Astrocyte (in vitro differentiated cells and primary cell): ENCODE measurements around the gene TSHB. TPM values are rescaled to one million over a fixed set of nuclear protein-coding genes. Genes with fewer than 3 reads are reported as not detected.

Experiments
- DNase-seq: peaks from one replicate; pipeline ENCODE4 v3.0.0-alpha.2; 2010; ENCODE audit warnings: low read depth
- FAIRE-seq: peaks from 2 replicates; lab custom pipeline; 2011; peaks lifted over from hg19 to GRCh38; lab: Jason Lieb, UNC
- H2AFZ ChIP-seq: 2 replicates; pipeline ENCODE4 v1.6.0; 2012; ENCODE audit warnings: low read depth, low read length, inconsistent platforms
- H3K27ac ChIP-seq: 2 replicates; pipeline ENCODE4 v1.5.1; 2011; ENCODE audit warnings: low read depth, low read length, inconsistent platforms
- H3K27me3 ChIP-seq: 2 replicates; pipeline ENCODE4 v1.6.0; 2011; ENCODE audit warnings: low read length, inconsistent platforms; ENCODE audit not compliant: insufficient read depth
- H3K36me3 ChIP-seq: 2 replicates; pipeline ENCODE4 v1.5.1; 2011; ENCODE audit warnings: low read length, inconsistent platforms; ENCODE audit not compliant: insufficient read depth
- H3K4me1 ChIP-seq: 2 replicates; pipeline ENCODE4 v1.5.1; 2011; ENCODE audit warnings: low read length, inconsistent platforms; ENCODE audit not compliant: insufficient read depth
- H3K4me2 ChIP-seq: 2 replicates; pipeline ENCODE4 v1.6.0; 2012; ENCODE audit warnings: low read length, inconsistent platforms
- H3K4me3 ChIP-seq: 2 replicates; pipeline ENCODE4 v1.5.1; 2011; ENCODE audit warnings: low read depth, mild to moderate bottlenecking, low read length, inconsistent platforms; ENCODE audit not compliant: insufficient read depth
- H3K79me2 ChIP-seq: 2 replicates; pipeline ENCODE4 v1.6.0; 2012; ENCODE audit warnings: mild to moderate bottlenecking, low read length, inconsistent platforms; ENCODE audit not compliant: insufficient read depth
- H3K9ac ChIP-seq: 2 replicates; pipeline ENCODE4 v1.6.0; 2012; ENCODE audit warnings: mild to moderate bottlenecking, low read length, inconsistent platforms
- H3K9me3 ChIP-seq: 2 replicates; pipeline ENCODE4 v1.5.1; 2012; ENCODE audit warnings: low read depth, mild to moderate bottlenecking, low read length, inconsistent platforms; ENCODE audit not compliant: insufficient read depth
- H4K20me1 ChIP-seq: 2 replicates; pipeline ENCODE4 v1.6.0; 2012; ENCODE audit warnings: low read length, inconsistent platforms; ENCODE audit not compliant: insufficient read depth
- H3K27ac Mint-ChIP-seq: one replicate; pipeline ENCODE4 v1.8.0; 2021; ENCODE audit warnings: mild to moderate bottlenecking, mixed read lengths; ENCODE audit not compliant: unreplicated experiment
- H3K27me3 Mint-ChIP-seq: one replicate; pipeline ENCODE4 v1.8.0; 2021; ENCODE audit warnings: low read depth, mixed read lengths; ENCODE audit not compliant: unreplicated experiment
- H3K36me3 Mint-ChIP-seq: one replicate; pipeline ENCODE4 v1.8.0; 2021; ENCODE audit warnings: low read depth, mixed read lengths; ENCODE audit not compliant: unreplicated experiment
- H3K4me1 Mint-ChIP-seq: one replicate; pipeline ENCODE4 v1.8.0; 2021; ENCODE audit warnings: low read depth, mixed read lengths; ENCODE audit not compliant: unreplicated experiment
- H3K4me3 Mint-ChIP-seq: one replicate; pipeline ENCODE4 v1.8.0; 2021; ENCODE audit warnings: mild to moderate bottlenecking, moderate library complexity, mixed read lengths; ENCODE audit not compliant: unreplicated experiment
- H3K9me3 Mint-ChIP-seq: one replicate; pipeline ENCODE4 v1.8.0; 2021; ENCODE audit warnings: mild to moderate bottlenecking, mixed read lengths; ENCODE audit not compliant: unreplicated experiment
- CTCF ChIP-seq: IDR thresholded peaks from 2 replicates; pipeline ENCODE4 v1.5.1; 2011; ENCODE audit warnings: low read depth, mild to moderate bottlenecking, inconsistent platforms, low read length, moderate library complexity; ENCODE audit not compliant: insufficient read depth
- EZH2 ChIP-seq: IDR thresholded peaks from 2 replicates; pipeline ENCODE4 v1.6.1; 2012; ENCODE audit warnings: mild to moderate bottlenecking, low read length, inconsistent platforms; ENCODE audit not compliant: insufficient read depth
- total RNA-seq: library from RNA; stranded (reverse); gene quantifications from 2 replicates; pipeline ENCODE4 v1.2.1, GENCODE V29; 2021

The TSHB gene
- total RNA-seq, 1 donor from 2014 or later, result not detected

GRCh38 chr1:115035652-115036051 lies 6.0 kb downstream of the TSHB start:
- no peak overlapping the region for H3K4me3 Mint-ChIP-seq
- peaks cover 3% of the 10 kb centered on the region for H3K27me3 ChIP-seq
- no peaks in the 10 kb centered on the region for H3K79me2 ChIP-seq
- no peaks in the 10 kb centered on the region for H3K36me3 Mint-ChIP-seq
- no peaks in the 10 kb centered on the region for H3K4me1 Mint-ChIP-seq
- no peaks in the 10 kb centered on the region for H3K9me3 Mint-ChIP-seq
- no peak for TF ChIP-seq EZH2
- no peak for TF ChIP-seq CTCF
- H3K4me2 ChIP-seq, result no peak overlapping the region
- no peak overlapping the region for H3K9ac ChIP-seq
- DNase-seq, result no peak
- H3K27me3 Mint-ChIP-seq, result no peaks in the 10 kb centered on the region
- H4K20me1 ChIP-seq, result no peaks in the 10 kb centered on the region
- no peaks in the 10 kb centered on the region for H3K36me3 ChIP-seq
- no peak overlapping the region for H3K4me3 ChIP-seq
- FAIRE-seq, result no peak
- no peak overlapping the region for H2AFZ ChIP-seq
- peaks cover 4% of the 10 kb centered on the region for H3K4me1 ChIP-seq
- no peaks in the 10 kb centered on the region for H3K9me3 ChIP-seq
- H3K27ac Mint-ChIP-seq, result no peak overlapping the region
- H3K27ac ChIP-seq, result no peak overlapping the region

- Histone ChIP-seq H3K36me3 (no peaks in the 10 kb centered on the region), H3K9ac (no peak overlapping the region), H3K27me3 (peaks cover 3% of the 10 kb centered on the region), H3K4me1 (peaks cover 4% of the 10 kb centered on the region), H3K4me3 (no peak overlapping the region), H3K27ac (no peak overlapping the region), H4K20me1 (no peaks in the 10 kb centered on the region), H3K79me2 (no peaks in the 10 kb centered on the region), H3K9me3 (no peaks in the 10 kb centered on the region), H2AFZ (no peak overlapping the region), H3K4me2 (no peak overlapping the region)
- DNase-seq (no peak), FAIRE-seq (no peak)
- H3K9me3 Mint-ChIP-seq, result no peaks in the 10 kb centered on the region
- no peaks in the 10 kb centered on the region for H3K36me3 Mint-ChIP-seq
- H3K4me1 Mint-ChIP-seq, result no peaks in the 10 kb centered on the region
- no peak overlapping the region for H3K27ac Mint-ChIP-seq
- no peaks in the 10 kb centered on the region for H3K27me3 Mint-ChIP-seq
- TF ChIP-seq EZH2 (no peak), CTCF (no peak)
- no peak overlapping the region for H3K4me3 Mint-ChIP-seq
These were observed 7.3 kb downstream of the TSHB start for GRCh38 chr1:115036814-115037507.

- Histone ChIP-seq H2AFZ (no peak overlapping the region), H3K4me1 (peaks cover 4% of the 10 kb centered on the region), H3K4me2 (no peak overlapping the region), H3K4me3 (no peak overlapping the region), H3K36me3 (no peaks in the 10 kb centered on the region), H3K9ac (no peak overlapping the region), H3K9me3 (no peaks in the 10 kb centered on the region), H3K27ac (no peak overlapping the region), H3K27me3 (peaks cover 3% of the 10 kb centered on the region), H4K20me1 (no peaks in the 10 kb centered on the region), H3K79me2 (no peaks in the 10 kb centered on the region)
- FAIRE-seq (no peak), DNase-seq (no peak)
- TF ChIP-seq EZH2 (no peak), CTCF (no peak)
- H3K36me3 Mint-ChIP-seq, result no peaks in the 10 kb centered on the region
- H3K27me3 Mint-ChIP-seq, result no peaks in the 10 kb centered on the region
- no peak overlapping the region for H3K4me3 Mint-ChIP-seq
- H3K27ac Mint-ChIP-seq, result no peak overlapping the region
- H3K9me3 Mint-ChIP-seq, result no peaks in the 10 kb centered on the region
- H3K4me1 Mint-ChIP-seq, result no peaks in the 10 kb centered on the region
These were observed 10.9 kb downstream of the TSHB start for GRCh38 chr1:115040501-115040900.
